Thyroid gland (tissue), 4 donors: ENCODE measurements around the gene ZDHHC11B. TPM values are rescaled to one million over a fixed set of nuclear protein-coding genes. Genes with fewer than 3 reads are reported as not detected.
"Not testable (repeated sequence)": the region's sequence is repeated elsewhere in the genome, so short reads cannot be mapped to it uniquely, and the experiment has no call there.

Experiments used
- DNase-seq, 2 donors: peaks; one replicate each; pipeline ENCODE4 v3.0.0-alpha.2; 2019
- H3K27ac ChIP-seq, 3 donors: fragments of 200-600 bp; sonication (generic); 1 replicate in 2 of 3; 2 replicates in 1 of 3; pipeline ENCODE4 v1.5.1; 2016 to 2019; ENCODE audit warnings: mild to moderate bottlenecking in 1 of 3, moderate library complexity in 1 of 3
- H3K27me3 ChIP-seq: fragments of 200-600 bp; sonication (generic); one replicate; pipeline ENCODE4 v1.5.1; 2019
- H3K36me3 ChIP-seq, 2 donors: fragments of 200-600 bp; sonication (generic); one replicate each; pipeline ENCODE4 v1.5.1; 2016 to 2019
- H3K4me1 ChIP-seq, 2 donors: fragments of 200-600 bp; sonication (generic); one replicate each; pipeline ENCODE4 v1.5.1; 2017 to 2019
- H3K4me3 ChIP-seq, 3 donors: fragments of 200-600 bp; sonication (generic); replicated peaks in 1 of 3; 1 replicate in 2 of 3; 2 replicates in 1 of 3; pipeline ENCODE4 v1.5.1; 2016; ENCODE audit warnings: mild to moderate bottlenecking in 1 of 3
- H3K9me3 ChIP-seq: fragments of 200-600 bp; sonication (generic); one replicate; pipeline ENCODE4 v1.5.1; 2017
- POLR2A ChIP-seq, 2 donors: fragments of 450-650 bp; IDR thresholded peaks; one replicate each; pipeline ENCODE4 v1.6.1; 2017; ENCODE audit warnings: antibody characterized with exemption in 2 of 2, mild to moderate bottlenecking in 2 of 2, moderate library complexity in 1 of 2
- WGBS, 2 donors: methylation state at CpG; one replicate each; pipeline ENCODE4 v1.1.5; 2017; 5-methylcytosine and 5-hydroxymethylcytosine counted together
- intact Hi-C: fragments of 100-400 bp; cut with DNase I; formaldehyde crosslinking; loops from one replicate; pipeline ENCODE4 v1.15.1; 2023
- total RNA-seq, 4 donors: library from RNA; depleted of rRNA; stranded (reverse); fragments of >200 nt; gene quantifications; one replicate each; pipeline ENCODE4 v1.2.3, GENCODE V29; 2016
- TF ChIP-seq, protein P1 (sequence below), 6 experiments: fragments of 200-600 bp in 3 of 6; fragments of 450-650 bp in 3 of 6; sonication (generic) in 3 of 6; IDR thresholded peaks; one replicate each; pipeline ENCODE4 v1.5.1; 2016 to 2019; ENCODE audit warnings: antibody characterized with exemption in 6 of 6, mild to moderate bottlenecking in 2 of 6, inconsistent platforms in 1 of 6, moderate library complexity in 1 of 6

ZDHHC11B gene
- total RNA-seq, 4 donors from 2014 or later: 1.6 to 6.8 (median 2.9) TPM

DNA sequence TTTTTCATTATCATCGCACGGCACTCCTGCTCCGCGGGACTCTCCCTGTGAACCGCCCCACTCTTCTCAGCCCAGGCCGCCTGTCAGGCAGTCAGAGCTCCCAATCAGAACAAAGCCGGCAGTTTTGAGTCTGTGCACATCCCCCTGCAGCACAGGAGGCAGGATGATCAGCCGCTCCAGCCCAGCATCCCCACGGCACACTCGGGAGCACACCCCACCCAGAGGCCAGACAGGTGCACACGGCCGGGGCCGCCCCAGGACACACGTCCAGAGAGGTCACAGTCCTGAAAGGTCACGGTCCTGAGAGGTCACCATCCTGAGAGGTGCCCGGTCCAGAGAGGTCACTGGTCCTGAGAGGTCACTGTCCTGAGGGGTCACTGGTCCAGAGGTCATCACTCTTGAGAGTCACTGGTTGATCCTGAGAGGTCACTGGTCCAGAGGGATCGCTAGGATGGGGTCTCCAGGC is 99.7 kb downstream of the ZDHHC11B start:
- H3K4me1 ChIP-seq: no peaks in the 10 kb centered on the region
- 75 to 92% methylated on average over 9 to 15 of the region's 17 CpGs for WGBS, 2 donors
- H3K27ac ChIP-seq: no peak overlapping the region
- intact Hi-C loops: no loop called here
- H3K27me3 ChIP-seq: no peaks in the 10 kb centered on the region
- TF ChIP-seq, protein P1, sequence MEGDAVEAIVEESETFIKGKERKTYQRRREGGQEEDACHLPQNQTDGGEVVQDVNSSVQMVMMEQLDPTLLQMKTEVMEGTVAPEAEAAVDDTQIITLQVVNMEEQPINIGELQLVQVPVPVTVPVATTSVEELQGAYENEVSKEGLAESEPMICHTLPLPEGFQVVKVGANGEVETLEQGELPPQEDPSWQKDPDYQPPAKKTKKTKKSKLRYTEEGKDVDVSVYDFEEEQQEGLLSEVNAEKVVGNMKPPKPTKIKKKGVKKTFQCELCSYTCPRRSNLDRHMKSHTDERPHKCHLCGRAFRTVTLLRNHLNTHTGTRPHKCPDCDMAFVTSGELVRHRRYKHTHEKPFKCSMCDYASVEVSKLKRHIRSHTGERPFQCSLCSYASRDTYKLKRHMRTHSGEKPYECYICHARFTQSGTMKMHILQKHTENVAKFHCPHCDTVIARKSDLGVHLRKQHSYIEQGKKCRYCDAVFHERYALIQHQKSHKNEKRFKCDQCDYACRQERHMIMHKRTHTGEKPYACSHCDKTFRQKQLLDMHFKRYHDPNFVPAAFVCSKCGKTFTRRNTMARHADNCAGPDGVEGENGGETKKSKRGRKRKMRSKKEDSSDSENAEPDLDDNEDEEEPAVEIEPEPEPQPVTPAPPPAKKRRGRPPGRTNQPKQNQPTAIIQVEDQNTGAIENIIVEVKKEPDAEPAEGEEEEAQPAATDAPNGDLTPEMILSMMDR (IDR thresholded peaks at IDR 0.05): no peak
- TF ChIP-seq POLR2A (IDR thresholded peaks at IDR 0.05): no peak
- no peaks in the 10 kb centered on the region for H3K36me3 ChIP-seq
- DNase-seq: no peak
- H3K9me3 ChIP-seq: no peaks in the 10 kb centered on the region
- no peak overlapping the region for H3K4me3 ChIP-seq

DNA sequence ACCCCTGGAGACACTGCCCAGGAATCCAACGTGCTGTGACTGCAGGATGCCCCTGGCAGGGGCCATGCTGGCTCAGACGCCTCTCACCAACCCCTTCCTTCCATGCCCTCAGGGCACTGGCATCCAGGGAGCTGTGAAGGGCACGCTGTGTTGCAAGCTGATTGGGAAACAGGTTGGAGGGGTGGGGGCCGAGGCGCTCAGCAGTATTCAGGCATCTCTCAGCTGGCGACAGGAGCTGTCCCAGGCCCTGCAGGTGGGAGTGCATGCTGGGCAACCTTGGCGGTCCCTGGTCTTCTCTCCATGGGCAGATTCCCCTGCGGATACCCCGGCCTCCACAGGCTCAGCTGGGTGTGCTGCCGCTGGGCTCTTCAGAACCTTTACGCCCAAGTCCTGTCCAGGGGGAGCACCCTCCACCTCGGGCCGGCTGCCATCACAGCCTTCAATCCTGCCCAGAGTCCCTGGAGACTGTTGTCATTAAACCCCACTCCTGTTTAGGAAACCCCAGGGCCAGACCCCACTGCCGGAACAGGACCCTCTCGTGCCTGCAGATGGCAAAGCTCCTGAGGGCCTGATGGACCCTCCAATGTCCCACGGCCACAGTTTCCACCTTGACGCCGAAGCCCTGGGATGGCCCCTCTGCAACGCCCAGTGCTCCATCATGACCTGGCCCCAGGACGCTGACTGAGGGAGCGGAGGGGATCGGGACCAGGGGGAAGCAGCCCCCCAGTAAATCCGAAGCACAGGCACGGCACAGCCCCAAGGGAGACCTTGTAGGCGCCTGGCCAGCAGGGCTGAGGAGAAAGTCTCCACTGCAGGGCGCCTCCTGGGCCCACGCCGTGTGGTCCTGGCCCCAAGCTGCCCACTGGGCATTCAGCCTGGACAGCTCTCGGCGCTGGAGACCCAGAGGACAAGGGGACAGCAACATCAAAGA is 100.7 kb downstream of the ZDHHC11B start:
- no peak for DNase-seq
- 89 to 91% methylated on average over 18 to 27 of the region's 30 CpGs for WGBS, 2 donors
- H3K4me1 ChIP-seq: no peaks in the 10 kb centered on the region

DNA sequence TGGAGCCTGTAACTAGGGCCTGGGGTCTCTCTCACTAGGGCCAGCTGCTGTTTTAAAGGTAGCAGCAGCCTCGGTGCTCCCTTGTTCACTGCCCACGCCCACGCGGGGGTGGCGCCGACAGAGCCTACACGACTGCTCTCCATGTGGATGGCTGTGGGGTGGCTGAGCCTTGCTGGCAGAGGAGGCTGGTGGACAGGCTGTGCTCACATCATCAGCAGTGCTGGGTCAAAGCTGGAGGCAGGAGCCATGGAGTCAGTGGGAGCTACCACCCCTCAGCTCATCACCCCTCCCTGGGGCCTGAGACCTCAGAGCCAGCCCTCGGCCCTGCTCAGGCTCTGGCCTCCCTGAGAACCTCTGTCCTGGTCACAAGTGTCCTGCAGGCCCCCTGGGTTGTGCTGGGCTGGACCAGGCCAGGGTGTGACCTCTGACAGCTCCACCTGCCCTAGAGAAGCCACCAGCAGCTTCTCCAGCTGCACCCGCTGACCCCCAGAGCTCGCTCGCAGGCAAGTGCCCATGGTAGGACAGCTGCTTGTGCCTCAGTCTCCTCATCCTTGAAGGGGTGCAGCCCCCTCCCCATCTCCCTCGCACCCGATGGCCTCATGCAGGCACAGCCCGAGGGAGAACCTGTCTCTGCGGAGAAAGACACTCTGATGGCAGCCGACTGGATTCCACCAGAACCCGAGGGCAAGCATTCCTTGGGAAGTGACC is 101.7 kb downstream of the ZDHHC11B start:
- H3K4me3 ChIP-seq, H3K9me3 ChIP-seq, H3K27me3 ChIP-seq, H3K4me1 ChIP-seq, intact Hi-C loops, H3K36me3 ChIP-seq, H3K27ac ChIP-seq, DNase-seq: not testable (repeated sequence)
- WGBS, 2 donors: 86 to 88% methylated on average over 6 to 10 of the region's 17 CpGs

More for the DNA sequence above, 100.7 kb downstream of the ZDHHC11B start:
- H3K36me3 ChIP-seq: no peaks in the 10 kb centered on the region
- intact Hi-C loops: no loop called here
- H3K9me3 ChIP-seq: no peaks in the 10 kb centered on the region
- H3K4me3 ChIP-seq: no peak overlapping the region
- no peak overlapping the region for H3K27ac ChIP-seq
- TF ChIP-seq POLR2A (IDR thresholded peaks at IDR 0.05): no peak
- TF ChIP-seq, protein P1 (IDR thresholded peaks at IDR 0.05): no peak
- no peaks in the 10 kb centered on the region for H3K27me3 ChIP-seq

DNA sequence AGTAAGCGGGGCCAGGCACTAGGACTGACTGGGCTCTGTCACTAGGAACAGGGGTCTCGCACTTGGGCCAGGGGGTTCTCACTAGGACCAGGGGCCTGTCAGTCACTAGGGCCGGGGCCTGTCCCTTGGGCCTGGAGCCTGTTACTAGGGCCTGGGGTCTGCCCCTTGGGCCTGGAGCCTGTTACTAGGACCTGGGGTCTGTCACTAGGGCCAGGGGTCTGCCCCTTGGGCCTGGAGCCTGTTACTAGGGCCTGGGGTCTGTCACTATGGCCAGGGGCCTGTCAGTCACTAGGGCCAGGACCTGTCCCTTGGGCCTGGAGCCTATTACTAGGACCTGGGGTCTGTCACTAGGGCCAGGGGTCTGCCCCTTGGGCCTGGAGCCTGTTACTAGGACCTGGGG is 102.3 kb downstream of the ZDHHC11B start:
- H3K4me3 ChIP-seq, H3K27me3 ChIP-seq, H3K36me3 ChIP-seq, H3K4me1 ChIP-seq, H3K9me3 ChIP-seq, H3K27ac ChIP-seq, DNase-seq, intact Hi-C loops: not testable (repeated sequence)
- no CpG with 5 or more reads among the region's 3 CpGs for WGBS, 2 donors

DNA sequence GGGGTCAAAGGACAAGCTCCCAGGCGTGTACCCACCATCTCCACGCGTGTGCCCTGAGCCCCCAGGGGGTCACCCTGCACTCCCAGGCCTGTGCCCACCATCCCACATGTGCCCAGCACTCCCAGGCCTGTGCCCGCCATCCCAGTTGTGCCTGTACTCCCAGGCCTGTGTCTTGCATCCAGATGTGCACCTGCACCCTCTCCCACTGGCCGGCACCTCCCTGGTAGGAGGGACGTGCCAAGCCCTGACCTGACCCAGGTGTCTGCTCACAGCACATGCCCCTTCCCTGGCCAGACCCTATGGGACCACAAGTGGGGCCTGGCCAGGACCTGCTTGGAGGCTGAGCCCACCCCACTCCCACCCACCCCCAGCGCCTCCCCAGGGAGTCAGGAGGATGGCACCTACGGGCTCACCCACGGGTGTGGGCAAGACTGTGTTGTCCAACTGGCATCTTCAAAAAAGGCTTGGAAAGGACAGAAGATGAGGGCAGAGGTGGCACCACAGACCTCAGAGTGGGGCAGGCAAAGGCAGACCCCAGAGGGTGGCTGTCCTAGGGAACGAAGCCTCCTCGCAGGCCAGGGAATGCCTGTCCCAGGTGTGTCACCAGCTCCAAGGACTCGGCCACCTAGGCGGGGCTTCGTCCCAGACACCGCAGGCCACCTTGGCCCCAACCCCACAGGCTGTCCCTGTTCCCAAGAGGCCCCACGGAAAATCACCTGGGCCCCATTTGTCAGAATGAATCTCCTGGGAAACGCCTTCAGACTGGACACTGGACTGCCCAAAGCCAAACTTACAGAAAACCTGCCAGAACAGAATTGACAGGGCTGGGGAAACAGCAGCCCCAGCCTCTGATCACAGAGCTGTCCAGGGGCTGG is 103.0 kb downstream of the ZDHHC11B start:
- H3K27me3 ChIP-seq, intact Hi-C loops, H3K27ac ChIP-seq, H3K4me1 ChIP-seq, H3K9me3 ChIP-seq, DNase-seq, H3K4me3 ChIP-seq, H3K36me3 ChIP-seq: not testable (repeated sequence)
- WGBS, 2 donors: 91 to 92% methylated on average over 5 to 11 of the region's 17 CpGs

DNA sequence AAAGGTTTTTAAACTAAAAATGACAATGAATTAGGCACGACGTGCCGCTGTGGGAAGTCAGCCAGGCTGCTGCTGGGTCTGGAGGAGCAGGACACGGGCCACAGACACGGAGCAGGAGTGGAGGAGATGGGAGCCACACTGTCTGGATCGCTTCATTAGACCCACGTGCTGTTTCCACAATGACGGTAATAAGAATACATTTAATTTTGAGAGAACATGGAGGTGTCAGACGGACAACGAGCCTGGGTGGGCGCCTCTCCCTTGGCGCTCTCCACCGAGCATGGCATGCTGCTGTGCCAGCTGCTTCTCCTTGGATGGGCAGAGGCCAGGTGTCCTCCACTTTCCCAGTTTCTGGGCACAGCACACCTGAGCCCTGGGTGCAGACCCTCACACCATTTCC is 103.7 kb downstream of the ZDHHC11B start:
- DNase-seq, intact Hi-C loops: not testable (repeated sequence)

DNA sequence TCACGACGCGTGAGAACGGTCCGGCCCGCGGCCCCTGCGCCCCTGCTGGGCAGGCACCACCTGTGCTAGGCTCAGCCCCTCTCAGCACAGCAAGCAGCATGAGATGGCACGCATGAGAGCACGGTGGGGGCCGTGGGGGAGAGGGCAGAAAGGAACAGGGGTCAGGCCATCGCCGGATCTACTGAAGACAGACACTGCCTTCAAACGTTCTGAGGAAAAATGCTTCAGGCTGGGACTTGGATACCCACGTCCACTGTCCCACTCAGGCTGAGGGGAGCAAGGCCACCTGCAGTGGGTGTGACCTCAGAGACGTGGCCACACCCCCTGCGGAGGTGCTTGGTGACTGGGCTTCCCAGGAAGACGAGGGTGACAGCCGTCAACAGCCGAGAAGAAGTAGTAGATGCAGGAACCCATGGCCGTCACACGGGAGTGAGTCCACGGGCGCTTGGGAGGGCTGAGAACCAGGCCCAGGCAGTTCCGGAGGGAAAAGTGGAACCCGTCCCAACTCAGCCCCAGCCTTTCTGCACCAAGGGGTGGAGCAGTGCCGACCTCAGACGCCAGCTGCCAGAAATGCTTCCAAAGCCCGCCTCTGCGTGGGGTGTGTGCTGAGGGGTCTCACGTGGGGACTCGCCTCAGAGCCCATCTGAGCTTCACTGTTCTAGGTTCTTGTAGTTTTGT is 104.3 kb downstream of the ZDHHC11B start:
- H3K27ac ChIP-seq, H3K36me3 ChIP-seq, DNase-seq, H3K4me1 ChIP-seq, intact Hi-C loops, H3K4me3 ChIP-seq, H3K27me3 ChIP-seq, H3K9me3 ChIP-seq: not testable (repeated sequence)
- WGBS, 2 donors: 96% methylated on average over 3 of the region's 32 CpGs; no CpG with 5 or more reads in 1 of the 2 donors

More for the DNA sequence above, 103.7 kb downstream of the ZDHHC11B start:
- not testable (repeated sequence) for H3K36me3 ChIP-seq, H3K27me3 ChIP-seq, H3K4me3 ChIP-seq, H3K9me3 ChIP-seq, H3K4me1 ChIP-seq, H3K27ac ChIP-seq
- WGBS, 2 donors: 88% methylated on average over 13 of the region's 13 CpGs

DNA sequence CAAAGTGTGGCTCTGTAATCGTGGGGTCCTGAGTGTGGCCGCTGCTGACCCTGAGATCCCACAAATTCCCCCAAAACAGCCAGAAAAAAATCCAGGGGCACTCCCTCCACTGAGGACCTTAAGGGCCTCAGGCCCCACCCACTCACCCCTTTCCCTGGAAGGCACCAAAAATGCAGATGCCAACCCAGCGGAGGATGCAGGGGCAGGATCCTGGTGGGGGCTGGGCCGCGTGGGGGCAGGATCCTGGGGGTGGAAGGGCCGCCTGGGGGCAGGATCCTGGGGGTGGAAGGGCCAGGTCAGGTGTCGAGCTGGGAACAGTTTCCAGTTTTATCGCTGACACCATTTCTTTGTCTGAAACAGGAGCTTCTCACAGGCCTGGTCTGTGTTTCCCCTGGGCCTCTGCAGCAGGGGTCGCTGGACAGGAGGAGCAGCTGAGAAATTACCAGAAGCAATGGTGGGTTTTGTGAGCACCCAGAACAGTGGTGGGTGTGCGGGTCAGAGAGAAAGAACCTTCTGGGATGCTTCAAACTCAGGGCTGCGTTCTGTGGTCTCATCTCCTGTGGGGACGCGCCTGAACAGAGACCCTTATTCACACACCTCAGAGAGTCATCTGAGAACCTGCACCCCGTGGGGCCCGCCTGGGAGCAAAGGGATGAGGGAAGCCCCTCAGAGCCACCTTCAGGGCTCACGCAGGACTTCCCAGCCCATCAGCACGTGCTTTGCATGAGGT is 105.2 kb downstream of the ZDHHC11B start:
- not testable (repeated sequence) for H3K27me3 ChIP-seq, H3K4me1 ChIP-seq, H3K27ac ChIP-seq, DNase-seq, H3K4me3 ChIP-seq, H3K9me3 ChIP-seq, H3K36me3 ChIP-seq
- WGBS, 2 donors: 70 to 83% methylated on average over 2 to 11 of the region's 17 CpGs
- intact Hi-C loops: loop anchor here (10.0 kb wide), 1 partner anchor 95 kb away; no protein-coding TSS in a partner anchor

DNA sequence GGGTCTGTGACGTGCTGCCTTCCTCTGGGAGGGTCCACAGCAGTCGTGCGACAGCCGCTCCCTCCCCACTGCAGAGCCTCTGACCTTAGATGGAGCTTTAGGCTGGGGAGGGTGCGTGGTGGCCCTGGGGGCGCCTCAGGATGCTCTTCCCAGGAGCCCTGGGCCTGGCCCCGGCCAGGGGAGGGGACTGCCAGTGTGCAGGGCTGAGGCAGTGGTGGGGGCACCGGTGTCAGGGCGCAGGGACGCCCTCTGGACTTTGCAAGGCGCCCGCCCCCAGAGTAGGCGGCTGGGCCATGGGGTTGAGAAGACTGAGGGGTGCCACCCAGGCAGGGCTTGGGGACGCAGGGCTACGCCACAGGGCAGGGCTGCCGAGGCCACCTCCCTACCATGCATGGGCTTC is 106.0 kb downstream of the ZDHHC11B start:
- no CpG with 5 or more reads among the region's 16 CpGs for WGBS, 2 donors
- H3K4me1 ChIP-seq: peaks cover 2 to 11% of the 10 kb centered on the region in 2 donors
- not testable (repeated sequence) for H3K27me3 ChIP-seq, H3K4me3 ChIP-seq, H3K27ac ChIP-seq, DNase-seq, H3K9me3 ChIP-seq, H3K36me3 ChIP-seq
- intact Hi-C loops: loop anchor here (10.0 kb wide), 1 partner anchor 96 kb away; no protein-coding TSS in a partner anchor
